PFSK-1 (cell line): ENCODE measurements around the gene IL20.

ENCODE experiments used
- FOXP2 ChIP-seq: optimal IDR thresholded peaks from 2 replicates; pipeline ENCODE3; 2011; ENCODE audit warnings: borderline replicate concordance, control low read depth, inconsistent platforms; ENCODE audit not compliant: insufficient read depth; ENCODE audit errors: extremely low read length, extremely low read depth
- POLR2AphosphoS5 ChIP-seq: IDR thresholded peaks from 2 replicates; pipeline ENCODE4 v1.6.1; 2012; ENCODE audit warnings: low read depth, mild to moderate bottlenecking, control low read depth, low read length, moderate library complexity
- REST ChIP-seq, 2 experiments: IDR thresholded peaks; 2 replicates each; pipeline versions ENCODE4 v1.6.1 to v1.8.0; 2011 to 2012; ENCODE audit warnings: low read depth in 2 of 2, low read length in 2 of 2, control low read depth in 1 of 2, inconsistent platforms in 1 of 2, mild to moderate bottlenecking in 1 of 2, moderate library complexity in 1 of 2; ENCODE audit not compliant: insufficient read depth in 1 of 2
- SIN3A ChIP-seq: IDR thresholded peaks from 2 replicates; pipeline ENCODE4 v1.6.1; 2012; ENCODE audit warnings: mild to moderate bottlenecking, low read length, moderate library complexity, borderline replicate concordance; ENCODE audit not compliant: insufficient read depth
- TAF1 ChIP-seq: IDR thresholded peaks from 2 replicates; pipeline ENCODE4 v1.6.1; 2012; ENCODE audit warnings: low read length, control low read depth, borderline replicate concordance; ENCODE audit not compliant: insufficient read depth

IL20 gene

GRCh38 chr1:206905295-206906164, 40.1 kb downstream of the IL20 start:
- TF ChIP-seq SIN3A (no peak), FOXP2 (no peak), REST (IDR thresholded peaks at IDR 0.05; ENCODE audit: insufficient read depth in 1 of 2, low read depth in 2 of 2, low read length in 2 of 2) (no peak), TAF1 (no peak), POLR2AphosphoS5 (no peak)

- no peak for TF ChIP-seq REST (IDR thresholded peaks at IDR 0.05; ENCODE audit: insufficient read depth in 1 of 2, low read depth in 2 of 2, low read length in 2 of 2)
- no peak for TF ChIP-seq FOXP2
- no peak for TF ChIP-seq SIN3A
- no peak for TF ChIP-seq POLR2AphosphoS5
- no peak for TF ChIP-seq TAF1
Observed at GRCh38 chr1:206907304-206907991, 42.0 kb downstream of the IL20 start.

GRCh38 chr1:206908038-206908437, 42.6 kb downstream of the IL20 start:
- no peak for TF ChIP-seq TAF1
- TF ChIP-seq REST (IDR thresholded peaks at IDR 0.05; ENCODE audit: insufficient read depth in 1 of 2, low read depth in 2 of 2, low read length in 2 of 2) = no peak
- no peak for TF ChIP-seq FOXP2
- TF ChIP-seq POLR2AphosphoS5 = no peak
- no peak for TF ChIP-seq SIN3A

- no peak for TF ChIP-seq REST (IDR thresholded peaks at IDR 0.05; ENCODE audit: insufficient read depth in 1 of 2, low read depth in 2 of 2, low read length in 2 of 2)
- no peak for TF ChIP-seq TAF1
- TF ChIP-seq SIN3A = no peak
- no peak for TF ChIP-seq POLR2AphosphoS5
- no peak for TF ChIP-seq FOXP2
Observed at GRCh38 chr1:206909161-206909882, 43.9 kb downstream of the IL20 start.
